Upper lobe of left lung (tissue), 6 donors: ENCODE measurements around the gene AGTR1. TPM values are rescaled to one million over a fixed set of nuclear protein-coding genes. Genes with fewer than 3 reads are reported as not detected.
A peak's percentile ranks its signal among the peaks of the same experiment; 100 is the strongest.
"Not testable (repeated sequence)": the region's sequence is repeated elsewhere in the genome, so short reads cannot be mapped to it uniquely, and the experiment has no call there.

ENCODE experiments used
- ATAC-seq, 2 donors: fragments of 200-7000 bp; cut with Tn5 transposase; one replicate each; pipeline ENCODE4 v1.9.1; 2022; ENCODE audit warnings: mild to moderate bottlenecking in 2 of 2, moderate library complexity in 2 of 2; ENCODE audit not compliant: low FRiP score in 2 of 2
- DNase-seq, 2 donors: peaks; one replicate each; pipeline ENCODE4 v3.0.0-alpha.2; 2019 to 2020
- H3K27ac ChIP-seq, 4 donors: fragments of 200-600 bp; sonication (generic); one replicate each; pipeline ENCODE4 v1.5.1; 2016 to 2019
- H3K27me3 ChIP-seq, 4 donors: fragments of 200-600 bp; sonication (generic); one replicate each; pipeline ENCODE4 v1.5.1; 2017 to 2019
- H3K36me3 ChIP-seq, 4 donors: fragments of 200-600 bp; sonication (generic); one replicate each; pipeline ENCODE4 v1.5.1; 2016 to 2019
- H3K4me1 ChIP-seq, 4 donors: fragments of 200-600 bp; sonication (generic); one replicate each; pipeline ENCODE4 v1.5.1; 2018 to 2019
- H3K4me3 ChIP-seq, 4 donors: fragments of 200-600 bp; sonication (generic); one replicate each; pipeline ENCODE4 v1.5.1; 2017 to 2019; ENCODE audit warnings: mild to moderate bottlenecking in 2 of 4, moderate library complexity in 1 of 4
- H3K9me3 ChIP-seq, 4 donors: fragments of 200-600 bp; sonication (generic); one replicate each; pipeline ENCODE4 v1.5.1; 2018 to 2019
- EP300 ChIP-seq, 4 donors: sonication (generic); formaldehyde crosslinking; IDR thresholded peaks; one replicate each; pipeline ENCODE4 v1.5.1; 2017; ENCODE audit warnings: antibody characterized with exemption in 4 of 4, control low read depth in 2 of 4
- POLR2A ChIP-seq, 4 donors: fragments of 450-650 bp; IDR thresholded peaks; one replicate each; pipeline ENCODE4 v1.5.1; 2016 to 2017; ENCODE audit warnings: antibody characterized with exemption in 4 of 4, mild to moderate bottlenecking in 2 of 4
- POLR2AphosphoS5 ChIP-seq, 2 donors: sonication (generic); formaldehyde crosslinking; IDR thresholded peaks; one replicate each; pipeline ENCODE4 v1.5.1; 2017; ENCODE audit warnings: antibody characterized with exemption in 2 of 2
- WGBS, 2 donors: methylation state at CpG; one replicate each; pipeline ENCODE4 v1.1.5; 2017 to 2018; 5-methylcytosine and 5-hydroxymethylcytosine counted together
- total RNA-seq, 6 donors: library from RNA; depleted of rRNA in 4 of 6; stranded (reverse); fragments of >200 nt in 4 of 6; gene quantifications; one replicate each; pipeline versions ENCODE4 v1.1.0 to v1.2.1, GENCODE V29; 2016 to 2021
- TF ChIP-seq, protein P1 (sequence below), 6 experiments: fragments of 450-650 bp in 4 of 6; fragments of 200-600 bp in 2 of 6; sonication (generic) in 2 of 6; IDR thresholded peaks; one replicate each; pipeline ENCODE4 v1.5.1; 2016 to 2019; ENCODE audit warnings: antibody characterized with exemption in 6 of 6
- donor health status: DM: no; HTN: no; CAD: no; lungs with moderate emphysema.
- donor health status: DM: no; HTN: yes; CAD: no; lungs with severe emphysema.

The AGTR1 gene
- total RNA-seq, 6 donors from 2014 or later = 4.6 to 9.3 (median 5.9) TPM

DNA sequence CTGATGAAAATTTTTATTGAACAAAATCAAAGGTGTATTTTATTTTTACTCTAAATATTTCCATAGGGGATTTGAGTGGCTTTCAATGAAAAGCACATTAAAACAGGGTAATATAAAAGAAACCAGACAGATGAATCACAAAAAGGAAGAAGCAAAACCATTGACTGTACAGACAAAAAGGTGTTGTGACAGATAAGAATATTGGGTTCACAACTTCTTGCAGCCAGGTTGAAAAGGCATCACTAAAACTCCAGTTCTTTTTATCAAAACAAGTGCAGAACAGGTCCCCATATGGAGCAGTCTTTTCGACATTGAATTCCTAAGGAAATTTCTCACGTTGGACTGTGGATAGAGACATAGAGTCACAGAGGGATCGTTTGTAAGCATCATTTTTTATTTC lies 53.8 kb downstream of the AGTR1 start:
- WGBS, 2 donors = 83 to 87% methylated on average over 3 of the region's 3 CpGs
- no peak for ATAC-seq
- no peaks in the 10 kb centered on the region for H3K27me3 ChIP-seq

GRCh38 chr3:148753385-148753784 lies 55.7 kb downstream of the AGTR1 start:
- ATAC-seq, DNase-seq, H3K4me1 ChIP-seq, H3K9me3 ChIP-seq, H3K4me3 ChIP-seq, H3K36me3 ChIP-seq, H3K27me3 ChIP-seq, H3K27ac ChIP-seq: not testable (repeated sequence)
- WGBS, 2 donors = 83 to 86% methylated on average over 5 of the region's 5 CpGs

More for the DNA sequence above, 53.8 kb downstream of the AGTR1 start:
- no peaks in the 10 kb centered on the region for H3K4me1 ChIP-seq
- no peaks in the 10 kb centered on the region for H3K36me3 ChIP-seq
- DNase-seq = no peak
- no peaks in the 10 kb centered on the region for H3K9me3 ChIP-seq
- TF ChIP-seq POLR2A (IDR thresholded peaks at IDR 0.05) = no peak
- TF ChIP-seq, protein P1, sequence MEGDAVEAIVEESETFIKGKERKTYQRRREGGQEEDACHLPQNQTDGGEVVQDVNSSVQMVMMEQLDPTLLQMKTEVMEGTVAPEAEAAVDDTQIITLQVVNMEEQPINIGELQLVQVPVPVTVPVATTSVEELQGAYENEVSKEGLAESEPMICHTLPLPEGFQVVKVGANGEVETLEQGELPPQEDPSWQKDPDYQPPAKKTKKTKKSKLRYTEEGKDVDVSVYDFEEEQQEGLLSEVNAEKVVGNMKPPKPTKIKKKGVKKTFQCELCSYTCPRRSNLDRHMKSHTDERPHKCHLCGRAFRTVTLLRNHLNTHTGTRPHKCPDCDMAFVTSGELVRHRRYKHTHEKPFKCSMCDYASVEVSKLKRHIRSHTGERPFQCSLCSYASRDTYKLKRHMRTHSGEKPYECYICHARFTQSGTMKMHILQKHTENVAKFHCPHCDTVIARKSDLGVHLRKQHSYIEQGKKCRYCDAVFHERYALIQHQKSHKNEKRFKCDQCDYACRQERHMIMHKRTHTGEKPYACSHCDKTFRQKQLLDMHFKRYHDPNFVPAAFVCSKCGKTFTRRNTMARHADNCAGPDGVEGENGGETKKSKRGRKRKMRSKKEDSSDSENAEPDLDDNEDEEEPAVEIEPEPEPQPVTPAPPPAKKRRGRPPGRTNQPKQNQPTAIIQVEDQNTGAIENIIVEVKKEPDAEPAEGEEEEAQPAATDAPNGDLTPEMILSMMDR (IDR thresholded peaks at IDR 0.05) = no peak
- TF ChIP-seq POLR2AphosphoS5 (IDR thresholded peaks at IDR 0.05) = no peak
- TF ChIP-seq EP300 (IDR thresholded peaks at IDR 0.05) = no peak
- no peak overlapping the region for H3K27ac ChIP-seq
- no peak overlapping the region for H3K4me3 ChIP-seq

DNA sequence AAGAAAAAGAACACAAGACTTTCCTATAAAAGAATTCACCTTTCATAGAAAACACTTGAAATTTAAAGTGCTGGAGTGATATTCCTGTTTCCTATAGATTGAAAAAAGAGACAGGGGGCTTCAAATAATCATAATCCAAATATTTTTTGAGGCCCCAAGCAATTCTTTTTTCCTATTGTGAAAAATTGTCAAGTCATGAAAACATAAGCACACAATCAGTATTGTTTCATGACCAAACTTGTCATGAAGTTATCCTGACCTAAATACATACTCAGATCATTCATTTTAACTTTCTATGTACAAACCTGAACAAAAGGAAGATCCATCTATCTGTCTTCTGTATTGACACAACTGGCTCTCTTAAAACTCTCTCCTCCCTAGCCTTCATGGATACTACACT lies 57.9 kb downstream of the AGTR1 start:
- Histone ChIP-seq H3K4me1 (peaks cover 0 to 10% (median 0%) of the 10 kb centered on the region in 4 donors), H3K27me3 (no peaks in the 10 kb centered on the region), H3K4me3 (no peak overlapping the region), H3K9me3 (no peaks in the 10 kb centered on the region), H3K36me3 (no peaks in the 10 kb centered on the region), H3K27ac (no peak overlapping the region)
- DNase-seq (no peak), ATAC-seq (no peak)
- TF ChIP-seq EP300 (IDR thresholded peaks at IDR 0.05) = no peak
- TF ChIP-seq POLR2A (IDR thresholded peaks at IDR 0.05) = no peak
- TF ChIP-seq, protein P1 (IDR thresholded peaks at IDR 0.05) = no peak
- no peak for TF ChIP-seq POLR2AphosphoS5 (IDR thresholded peaks at IDR 0.05)

- H3K27ac ChIP-seq = no peak overlapping the region
- no peak overlapping the region for H3K4me3 ChIP-seq
- DNase-seq (no peak), ATAC-seq (no peak)
- H3K9me3 ChIP-seq = no peaks in the 10 kb centered on the region
- no peaks in the 10 kb centered on the region for H3K36me3 ChIP-seq
- H3K4me1 ChIP-seq = peaks cover 0 to 10% (median 0%) of the 10 kb centered on the region in 4 donors
- 77 to 81% methylated on average over 4 of the region's 4 CpGs for WGBS, 2 donors
- H3K27me3 ChIP-seq = no peaks in the 10 kb centered on the region
- TF ChIP-seq EP300 (IDR thresholded peaks at IDR 0.05) = no peak
- TF ChIP-seq POLR2A (IDR thresholded peaks at IDR 0.05) = no peak
- no peak for TF ChIP-seq POLR2AphosphoS5 (IDR thresholded peaks at IDR 0.05)
These were observed 58.6 kb downstream of the AGTR1 start for GRCh38 chr3:148756311-148756710.

DNA sequence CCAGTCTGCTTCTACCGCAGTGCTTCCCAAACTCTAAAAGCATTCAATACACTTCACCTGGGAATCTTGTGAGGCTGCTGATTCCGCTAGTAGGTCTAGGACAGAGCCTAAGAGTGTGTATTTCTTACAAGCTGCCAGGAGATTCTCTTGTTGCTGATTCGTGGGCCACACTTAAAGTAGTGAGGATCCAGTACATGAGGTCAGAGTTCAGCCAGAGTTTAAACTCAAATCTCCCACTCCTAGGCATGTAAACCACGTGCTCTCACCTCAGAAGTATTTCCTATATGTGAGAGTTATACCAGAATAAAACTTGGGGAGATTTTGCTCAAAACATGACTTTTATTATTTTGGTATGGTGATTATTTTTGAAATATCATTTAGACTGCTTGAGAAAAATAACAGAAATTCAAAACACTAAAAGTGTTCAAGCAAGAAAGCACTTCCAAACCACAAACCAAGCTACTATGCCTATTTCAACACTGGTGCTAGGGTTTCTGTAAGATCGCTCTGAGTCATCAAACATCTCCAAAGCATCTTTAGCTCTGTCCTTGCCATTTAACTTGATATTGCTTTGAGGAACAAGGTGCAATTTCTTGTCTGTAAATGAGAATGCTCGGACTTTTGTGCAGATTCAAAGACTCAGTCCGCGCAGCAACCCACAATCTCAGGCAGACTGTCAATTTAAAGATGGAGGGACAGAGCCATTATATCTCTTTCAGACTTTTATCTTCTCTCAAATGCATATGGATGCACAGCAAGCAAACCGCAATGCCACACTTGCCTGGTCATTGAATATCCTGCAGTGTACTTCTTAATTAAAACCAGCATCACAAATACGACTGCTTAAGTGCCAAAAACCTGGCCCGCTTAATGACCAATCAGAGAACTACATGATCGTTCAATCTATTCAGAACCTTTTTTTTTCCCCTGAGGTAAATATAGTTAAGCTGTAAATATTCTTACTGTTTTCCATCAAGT lies 59.8 kb downstream of the AGTR1 start:
- Histone ChIP-seq H3K9me3 (no peaks in the 10 kb centered on the region), H3K4me3 (no peak overlapping the region), H3K27ac (no peak overlapping the region), H3K4me1 (peaks cover 0 to 10% (median 0%) of the 10 kb centered on the region in 4 donors), H3K27me3 (no peaks in the 10 kb centered on the region), H3K36me3 (no peaks in the 10 kb centered on the region)
- ATAC-seq (peak in 1 of 2 donors; percentile 72), DNase-seq (no peak)
- TF ChIP-seq, protein P1 (IDR thresholded peaks at IDR 0.05) = no peak
- TF ChIP-seq POLR2AphosphoS5 (IDR thresholded peaks at IDR 0.05) = peak in 1 of 2 donors; percentile 14
- 68 to 71% methylated on average over 11 to 12 of the region's 12 CpGs for WGBS, 2 donors
